ENCODE measurements around the gene ACACA.
"Not testable (repeated sequence)": the region's sequence is repeated elsewhere in the genome, so short reads cannot be mapped to it uniquely, and the experiment has no call there.

Gene ACACA

GRCh38 chr17:37164057-37164456 is 242.6 kb downstream of the ACACA start:
- DNase-seq: no peak

- no peak for DNase-seq
These were observed 243.8 kb downstream of the ACACA start for GRCh38 chr17:37162800-37163199.

GRCh38 chr17:37160944-37161343 is 245.7 kb downstream of the ACACA start:
- no peak for DNase-seq

GRCh38 chr17:37158290-37158689 is 248.3 kb downstream of the ACACA start:
- no peak for DNase-seq

- DNase-seq: no peak
These were observed 258.5 kb downstream of the ACACA start for GRCh38 chr17:37148156-37148555.

GRCh38 chr17:37147301-37147812 is 259.3 kb downstream of the ACACA start:
- DNase-seq: no peak

- no peak for DNase-seq
These were observed 260.3 kb downstream of the ACACA start for GRCh38 chr17:37146086-37147064.

- no peak for DNase-seq
These were observed 262.4 kb downstream of the ACACA start for GRCh38 chr17:37144075-37144701.

- not testable (repeated sequence) for DNase-seq
These were observed 263.1 kb downstream of the ACACA start for GRCh38 chr17:37143558-37143957.

GRCh38 chr17:37142294-37142896 is 264.2 kb downstream of the ACACA start:
- DNase-seq: no peak

- DNase-seq: no peak
These were observed 268.0 kb downstream of the ACACA start for GRCh38 chr17:37138571-37139120.

- no peak for DNase-seq
These were observed 268.6 kb downstream of the ACACA start for GRCh38 chr17:37137906-37138514.

- no peak for DNase-seq
These were observed 269.5 kb downstream of the ACACA start for GRCh38 chr17:37137070-37137610.

- no peak for DNase-seq
These were observed 271.1 kb downstream of the ACACA start for GRCh38 chr17:37135576-37135975.

- DNase-seq: no peak
These were observed 272.6 kb downstream of the ACACA start for GRCh38 chr17:37134050-37134449.

- DNase-seq: no peak
These were observed 273.5 kb downstream of the ACACA start for GRCh38 chr17:37133136-37133535.

GRCh38 chr17:37131669-37132611 is 274.7 kb downstream of the ACACA start:
- no peak for DNase-seq

GRCh38 chr17:37130984-37131446 is 275.6 kb downstream of the ACACA start:
- DNase-seq: no peak

- DNase-seq: no peak
These were observed 281.8 kb downstream of the ACACA start for GRCh38 chr17:37124821-37125173.

- DNase-seq: no peak
These were observed 282.5 kb downstream of the ACACA start for GRCh38 chr17:37123941-37124820.

All from stimulated activated CD4-positive, alpha-beta T cell treated with anti-CD3 and anti-CD28 coated beads, Interleukin-15, amount 100 ng/mL, for 24 hours (primary cell).